ENCODE measurements around the gene C10orf53. TPM values are rescaled to one million over a fixed set of nuclear protein-coding genes. Genes with fewer than 3 reads are reported as not detected.

The C10orf53 gene
- polyA plus RNA-seq, 1 of the 3 experiments (the other 2 are of a cell fraction), result not detected

- Histone ChIP-seq H3K9me2 (no peaks in the 10 kb centered on the region), H3K9ac (no peak overlapping the region), H4K20me1 (ENCODE audit: insufficient read depth) (no peaks in the 10 kb centered on the region), H3K9me3 (no peaks in the 10 kb centered on the region), H2AFZ (ENCODE audit: low read depth) (no peak overlapping the region), H3F3A (replicated peaks; ENCODE audit: insufficient read depth) (no peaks in the 10 kb centered on the region), H3K36me3 (replicated peaks in 1 of 2; ENCODE audit: control insufficient read depth in 1 of 2, insufficient read depth in 2 of 2, low read length in 1 of 2) (no peaks in the 10 kb centered on the region), H3K27ac (ENCODE audit: low read depth in 2 of 2, low read length in 1 of 2) (no peak overlapping the region), H3K4me1 (ENCODE audit: control insufficient read depth in 1 of 2, insufficient read depth in 2 of 2, low read depth in 1 of 2, low read length in 1 of 2) (peaks cover 0 to 12% of the 10 kb centered on the region in 2 experiments; a peak in 1 of 4 replicates), H3K4me3 (ENCODE audit: low read depth in 2 of 2, low read length in 1 of 2) (no peak overlapping the region), H3K79me2 (ENCODE audit: insufficient read depth) (no peaks in the 10 kb centered on the region), H3K4me2 (no peak overlapping the region), H3K27me3 (ENCODE audit: insufficient read depth) (no peaks in the 10 kb centered on the region)
- TF ChIP-seq YY1 (IDR thresholded peaks at IDR 0.05; ENCODE audit: low read depth), result no peak
- no peak for TF ChIP-seq NFIC (IDR thresholded peaks at IDR 0.05; ENCODE audit: borderline replicate concordance)
- TF ChIP-seq GATA2 (CRISPR knock-in tag; IDR thresholded peaks at IDR 0.05), result no peak
- TF ChIP-seq USF1 (IDR thresholded peaks at IDR 0.05; ENCODE audit: borderline replicate concordance, low read depth), result no peak
- TF ChIP-seq EP300 (IDR thresholded peaks at IDR 0.05; ENCODE audit: borderline replicate concordance in 1 of 2, low read depth in 1 of 2, low read length in 1 of 2), result no peak
- TF ChIP-seq REST (IDR thresholded peaks at IDR 0.05; ENCODE audit: low read depth, low read length), result no peak
- no peak for TF ChIP-seq TCF12 (IDR thresholded peaks at IDR 0.05)
- TF ChIP-seq RAD21 (IDR thresholded peaks at IDR 0.05; ENCODE audit: low read length), result no peak
- no peak for TF ChIP-seq IRF3 (IDR thresholded peaks at IDR 0.05; ENCODE audit: low read depth, low read length)
- TF ChIP-seq SIN3A (IDR thresholded peaks at IDR 0.05; ENCODE audit: borderline replicate concordance, low read depth, low read length), result no peak
- no peak for TF ChIP-seq FOSL2 (IDR thresholded peaks at IDR 0.05; ENCODE audit: borderline replicate concordance, low read depth)
- no peak for TF ChIP-seq MAX (IDR thresholded peaks at IDR 0.05; ENCODE audit: low read depth)
- TF ChIP-seq POLR2AphosphoS5 (IDR thresholded peaks at IDR 0.05; ENCODE audit: low read depth, low read length), result no peak
- no peak for TF ChIP-seq FOXJ3 (CRISPR knock-in tag; IDR thresholded peaks at IDR 0.05)
- no peak for TF ChIP-seq CTCF (IDR thresholded peaks at IDR 0.05)
- TF ChIP-seq MXI1 (IDR thresholded peaks at IDR 0.05; ENCODE audit: low read depth, low read length), result no peak
- TF ChIP-seq ZBTB33 (IDR thresholded peaks at IDR 0.05; ENCODE audit: borderline replicate concordance, low read depth), result no peak
- no peak for TF ChIP-seq NRF1 (IDR thresholded peaks at IDR 0.05; ENCODE audit: low read depth, low read length)
- TF ChIP-seq TAF1 (IDR thresholded peaks at IDR 0.05; ENCODE audit: borderline replicate concordance, low read depth, low read length), result no peak
- DNase-seq, result no peak
- POLR2A ChIA-PET, result no interaction called here
- CTCF ChIA-PET, result interaction anchor here (1.6 kb wide), 1 partner anchor 13 kb away, joined by 3 read pairs; no protein-coding TSS in a partner anchor
- WGBS (ENCODE audit: low lambda C conversion rate), result 25% methylated on average over 2 of the region's 2 CpGs
Observed at GRCh38 chr10:49651917-49652316, 27.5 kb upstream of the C10orf53 start.
